IMR-90 (cell line): ENCODE results near the gene RALGPS1. TPM values are rescaled to one million over a fixed set of nuclear protein-coding genes. Genes with fewer than 3 reads are reported as not detected.

Experiments
- ATAC-seq: fragments of 200-7000 bp; cut with Tn5 transposase; 2 replicates; pipeline ENCODE4 v1.9.1; 2020; ENCODE audit warnings: low read depth, mild to moderate bottlenecking, moderate library complexity
- BruUV-seq: library from RNA; stranded (reverse); fragments of 400-500 nt; replicated peaks from 2 replicates; lab custom pipeline; 2021; lab: Mats Ljungman, UMichigan
- CTCF ChIA-PET: fragments of 300-600 bp; formaldehyde crosslinking; extraction: SDS; loops from one replicate; lab custom pipeline; 2021; ENCODE audit warnings: antibody characterized with exemption; lab: Yijun Ruan, JAX
- POLR2A ChIA-PET: fragments of 300-600 bp; sonication (Branson Sonifier 250); formaldehyde crosslinking; loops from one replicate; lab custom pipeline; 2022; ENCODE audit warnings: antibody characterized with exemption; ENCODE audit not compliant: unreplicated experiment; lab: Charles Lee
- DNase-seq: peaks from one replicate; pipeline ENCODE4 v3.0.0; 2013
- H2AFZ ChIP-seq: replicated peaks from 2 replicates; pipeline ENCODE3; 2013; ENCODE audit warnings: low read length, mild to moderate bottlenecking; ENCODE audit not compliant: poor library complexity
- H2AK5ac ChIP-seq: 2 replicates; pipeline ENCODE4 v1.6.1; 2013; ENCODE audit warnings: low read depth, low read length, inconsistent platforms
- H2AK9ac ChIP-seq: replicated peaks from 2 replicates; pipeline ENCODE3; 2013; ENCODE audit warnings: mild to moderate bottlenecking, low read depth, low read length, moderate library complexity; ENCODE audit not compliant: poor library complexity
- H2BK120ac ChIP-seq: 2 replicates; pipeline ENCODE4 v1.6.1; 2013; ENCODE audit warnings: low read depth, low read length, inconsistent platforms
- H2BK15ac ChIP-seq: 3 replicates; pipeline ENCODE4 v1.6.1; 2013; ENCODE audit warnings: low read depth, low read length, inconsistent platforms
- H2BK20ac ChIP-seq: 2 replicates; pipeline ENCODE4 v1.6.1; 2013; ENCODE audit warnings: low read depth, mild to moderate bottlenecking, inconsistent platforms, low read length, moderate library complexity
- H2BK5ac ChIP-seq: 2 replicates; pipeline ENCODE4 v1.6.1; 2013; ENCODE audit warnings: mild to moderate bottlenecking, low read depth, low read length, inconsistent platforms; ENCODE audit not compliant: poor library complexity, severe bottlenecking
- H3K14ac ChIP-seq: replicated peaks from 2 replicates; pipeline ENCODE4 v1.6.1; 2013; ENCODE audit warnings: low read depth, low read length, inconsistent platforms
- H3K18ac ChIP-seq: 2 replicates; pipeline ENCODE4 v1.6.1; 2013; ENCODE audit warnings: low read depth, low read length, control low read depth
- H3K23ac ChIP-seq: 2 replicates; pipeline ENCODE4 v1.6.1; 2013; ENCODE audit warnings: low read depth, low read length, inconsistent platforms
- H3K27ac ChIP-seq: 2 replicates; pipeline ENCODE4 v1.5.1; 2013; ENCODE audit warnings: mild to moderate bottlenecking, control low read depth, low read length; ENCODE audit not compliant: insufficient read depth
- H3K27me3 ChIP-seq: 2 replicates; pipeline ENCODE4 v1.6.1; 2013; ENCODE audit warnings: low read length; ENCODE audit not compliant: control insufficient read depth, insufficient read depth
- H3K36me3 ChIP-seq: 2 replicates; pipeline ENCODE4 v1.6.1; 2013; ENCODE audit warnings: low read length, mixed read lengths; ENCODE audit not compliant: control insufficient read depth, insufficient read depth
- H3K4ac ChIP-seq: 2 replicates; pipeline ENCODE4 v1.6.1; 2013; ENCODE audit warnings: low read depth, low read length, inconsistent platforms
- H3K4me1 ChIP-seq: 2 replicates; pipeline ENCODE4 v1.6.1; 2013; ENCODE audit warnings: low read length, mixed read lengths; ENCODE audit not compliant: control insufficient read depth, insufficient read depth
- H3K4me2 ChIP-seq: 2 replicates; pipeline ENCODE4 v1.6.1; 2013; ENCODE audit warnings: low read depth, mild to moderate bottlenecking, control low read depth, low read length, moderate library complexity
- H3K4me3 ChIP-seq: 2 replicates; pipeline ENCODE4 v1.5.1; 2013; ENCODE audit warnings: low read depth, mild to moderate bottlenecking, control low read depth, low read length, moderate library complexity; ENCODE audit not compliant: insufficient read depth
- H3K56ac ChIP-seq: 2 replicates; pipeline ENCODE4 v1.6.1; 2013; ENCODE audit warnings: low read length, inconsistent platforms; ENCODE audit not compliant: insufficient read depth; ENCODE audit errors: extremely low read depth
- H3K79me1 ChIP-seq, 2 experiments: 2 replicates each; pipeline ENCODE4 v1.6.1; 2013; ENCODE audit warnings: low read length in 2 of 2, inconsistent platforms in 1 of 2, low read depth in 1 of 2
- H3K9ac ChIP-seq: 2 replicates; pipeline ENCODE4 v1.6.1; 2013; ENCODE audit warnings: low read depth, low read length, control low read depth
- H3K9me1 ChIP-seq: 2 replicates; pipeline ENCODE4 v1.6.1; 2013; ENCODE audit warnings: low read length, inconsistent platforms; ENCODE audit not compliant: insufficient read depth
- H3K9me3 ChIP-seq: 2 replicates; pipeline ENCODE4 v1.6.1; 2013; ENCODE audit warnings: low read length; ENCODE audit not compliant: control insufficient read depth, insufficient read depth
- H4K20me1 ChIP-seq: 2 replicates; pipeline ENCODE4 v1.6.1; 2013; ENCODE audit warnings: low read length, inconsistent platforms; ENCODE audit not compliant: insufficient read depth
- H4K5ac ChIP-seq: 2 replicates; pipeline ENCODE4 v1.6.1; 2013; ENCODE audit warnings: mild to moderate bottlenecking, low read depth, low read length, control low read depth
- H4K8ac ChIP-seq, 2 experiments: 2 replicates each; pipeline ENCODE4 v1.6.1; 2013; ENCODE audit warnings: low read depth in 2 of 2, low read length in 2 of 2, control low read depth in 1 of 2, inconsistent platforms in 1 of 2
- H4K91ac ChIP-seq: 2 replicates; pipeline ENCODE4 v1.6.1; 2013; ENCODE audit warnings: low read depth, low read length, inconsistent platforms; ENCODE audit not compliant: insufficient read depth
- MAZ ChIP-seq: IDR thresholded peaks from 2 replicates; pipeline ENCODE4 v1.6.1; 2012; ENCODE audit warnings: low read depth, mild to moderate bottlenecking, low read length, improper control_type of control experiment, moderate library complexity, borderline replicate concordance
- RAD21 ChIP-seq: IDR thresholded peaks from 2 replicates; pipeline ENCODE4 v1.6.1; 2012; ENCODE audit warnings: low read length, improper control_type of control experiment
- WGBS, 2 experiments: methylation state at CpG; one replicate each; pipeline versions ENCODE4 v1.1.5 to v1.1.7; 2013; ENCODE audit warnings: missing lambda C conversion rate in 2 of 2; ENCODE audit not compliant: insufficient read length in 1 of 2; ENCODE audit errors: extremely low coverage in 2 of 2; 5-methylcytosine and 5-hydroxymethylcytosine counted together
- dilution Hi-C: fragments of 300-500 bp; cut with HindIII; formaldehyde crosslinking; loops from one replicate; pipeline ENCODE4 v1.14.3; 2018; ENCODE audit warnings: low sequenced_read_pairs; ENCODE audit not compliant: unreplicated experiment
- in situ Hi-C: fragments of 300-500 bp; cut with MboI; formaldehyde crosslinking; loops from 3 replicates; pipeline ENCODE4 v1.14.3; 2019; ENCODE audit warnings: low sequenced_read_pairs, inconsistent platforms, mixed read lengths
- intact Hi-C: fragments of 100-400 bp; cut with micrococcal nuclease; formaldehyde crosslinking; loops from 2 replicates; pipeline ENCODE4 v1.10.0; 2022
- polyA plus RNA-seq, 3 experiments: library from polyadenylated mRNA; depleted of rRNA; stranded (reverse); fragments of >200 nt; gene quantifications; 2 replicates each; pipeline ENCODE4 v1.2.3, GENCODE V29; 2012; ENCODE audit warnings: low replicate concordance in 1 of 3
- total RNA-seq: library from RNA; depleted of rRNA; stranded (reverse); fragments of >200 nt; gene quantifications from 2 replicates; pipeline ENCODE4 v1.2.3, GENCODE V29; 2012

Gene RALGPS1
- total and polyA plus RNA-seq, 2 of the 4 experiments (the other 2 are of a cell fraction): 0.90 to 2.8 TPM

GRCh38 chr9:127198587-127198986 is 284.0 kb downstream of the RALGPS1 start:
- H4K91ac ChIP-seq: peak overlapping the region; percentile 48; the same call in 1 of the 2 replicates
- no peak for ATAC-seq
- H3K27me3 ChIP-seq: no peaks in the 10 kb centered on the region
- peak overlapping the region; percentile 55 for H2AK9ac ChIP-seq
- H2BK15ac ChIP-seq: peak overlapping the region; percentile 40; the same call in 1 of the 3 replicates
- no peak overlapping the region; the same call in 1 of the 2 replicates for H3K18ac ChIP-seq
- 88% methylated on average over 4 of the region's 7 CpGs; no CpG with 5 or more reads in 1 of the 2 experiments for WGBS, 2 experiments
- DNase-seq: no peak
- H2BK5ac ChIP-seq: no peak overlapping the region
- dilution Hi-C loops: no loop called here
- H4K8ac ChIP-seq: peak overlapping the region in 1 of 2 experiments; percentile 58; a peak in 1 of 4 replicates
- H3K36me3 ChIP-seq: no peaks in the 10 kb centered on the region
- no peaks in the 10 kb centered on the region for H3K79me1 ChIP-seq
- intact Hi-C loops: loop anchor here (2.0 to 5.0 kb wide), 2 partner anchors 96 to 150 kb away; no protein-coding TSS in a partner anchor
- H3K9ac ChIP-seq: no peak overlapping the region
- no peaks in the 10 kb centered on the region for H4K20me1 ChIP-seq
- no peak overlapping the region for H3K4me3 ChIP-seq
- no peak overlapping the region for H3K56ac ChIP-seq
- in situ Hi-C loops: loop anchor here (5.0 to 10.0 kb wide), 2 partner anchors 234 to 256 kb away; no protein-coding TSS in a partner anchor
- H2BK20ac ChIP-seq: peak overlapping the region; percentile 66
- ChIA-PET CTCF (interaction anchor here (0.6 to 4.4 kb wide), 7 partner anchors 35 to 268 kb away, joined by 3 to 27 read pairs (median 4); no protein-coding TSS in a partner anchor), POLR2A (no interaction called here)
- peaks cover 14% of the 10 kb centered on the region; the same call in 1 of the 2 replicates for H3K4me1 ChIP-seq
- no peak for TF ChIP-seq MAZ
- TF ChIP-seq RAD21: no peak
- no peak overlapping the region for H3K14ac ChIP-seq
- no peaks in the 10 kb centered on the region for H3K9me3 ChIP-seq
- no TSS peak for BruUV-seq
- H2AK5ac ChIP-seq: peak overlapping the region; percentile 42
- no peak overlapping the region for H2AFZ ChIP-seq
- peak overlapping the region; percentile 33 for H3K4ac ChIP-seq
- peaks cover 12% of the 10 kb centered on the region; the same call in 1 of the 2 replicates for H3K9me1 ChIP-seq
- H4K5ac ChIP-seq: no peak overlapping the region; the same call in 1 of the 2 replicates
- no peak overlapping the region for H3K4me2 ChIP-seq
- H3K23ac ChIP-seq: 0 out of 2 replicates have a peak overlapping the region, but pooled peaks have one; percentile 10
- no peak overlapping the region for H3K27ac ChIP-seq
- H2BK120ac ChIP-seq: peak overlapping the region; percentile 60
